ENCODE results near the gene C1orf35. TPM values are rescaled to one million over a fixed set of nuclear protein-coding genes. Genes with fewer than 3 reads are reported as not detected.

C1orf35 gene
- polyA plus RNA-seq, 3 donors = 6.9 to 34.2 (median 10.6) TPM

GRCh38 chr1:228066416-228066815 lies 36.7 kb downstream of the C1orf35 start:
- H3K4me3 ChIP-seq (replicated peaks in 1 of 3; ENCODE audit: low read depth in 2 of 3, low read length in 3 of 3) = no peak overlapping the region
- no peaks in the 10 kb centered on the region for H3K36me3 ChIP-seq (replicated peaks in 1 of 2; ENCODE audit: control insufficient read depth in 1 of 2, insufficient read depth in 2 of 2, low read length in 2 of 2)
- H4K20me1 ChIP-seq (ENCODE audit: insufficient read depth, low read length) = no peaks in the 10 kb centered on the region
- Mint-ChIP-seq H3K4me1 (no peaks in the 10 kb centered on the region), H3K27me3 (ENCODE audit: low read depth in 3 of 3) (peaks cover 24 to 39% (median 26%) of the 10 kb centered on the region in 3 donors), H3K27ac (no peak overlapping the region), H3K36me3 (no peaks in the 10 kb centered on the region), H3K9me3 (no peaks in the 10 kb centered on the region), H3K4me3 (no peak overlapping the region)
- H3K4me2 ChIP-seq (replicated peaks; ENCODE audit: extremely low read depth, low read length, poor library complexity, severe bottlenecking) = no peak overlapping the region
- no peaks in the 10 kb centered on the region for H3K79me2 ChIP-seq (ENCODE audit: insufficient read depth, low read length)
- no peak for TF ChIP-seq CTCF (IDR thresholded peaks at IDR 0.05)
- H3K9me3 ChIP-seq (replicated peaks in 1 of 2; ENCODE audit: control insufficient read depth in 1 of 2, insufficient read depth in 1 of 2, low read length in 2 of 2) = no peaks in the 10 kb centered on the region
- peaks cover 7 to 29% of the 10 kb centered on the region in 2 donors for H3K27me3 ChIP-seq (ENCODE audit: control insufficient read depth in 2 of 2, insufficient read depth in 2 of 2, low read length in 2 of 2)
- intact Hi-C loops (cut with micrococcal nuclease) = no loop called here
- no peak overlapping the region for H2AFZ ChIP-seq (ENCODE audit: insufficient read depth, low read depth, low read length, poor library complexity, severe bottlenecking)
- WGBS (ENCODE audit: insufficient coverage) = 29% methylated on average over 4 of the region's 4 CpGs
- DNase-seq = no peak
- H3K27ac ChIP-seq (ENCODE audit: low read depth in 1 of 2, low read length in 2 of 2) = no peak overlapping the region
- no peaks in the 10 kb centered on the region for H3K4me1 ChIP-seq (ENCODE audit: control insufficient read depth in 1 of 2, insufficient read depth in 2 of 2, low read length in 2 of 2)
- no peak overlapping the region for H3K9ac ChIP-seq (ENCODE audit: insufficient read depth, low read length, poor library complexity, severe bottlenecking)

- no peak overlapping the region for H3K4me3 Mint-ChIP-seq
- peaks cover 8 to 36% of the 10 kb centered on the region in 2 donors for H3K27me3 ChIP-seq (ENCODE audit: control insufficient read depth in 2 of 2, insufficient read depth in 2 of 2, low read length in 2 of 2)
- H3K27ac Mint-ChIP-seq = no peak overlapping the region
These were observed 37.4 kb downstream of the C1orf35 start for GRCh38 chr1:228065543-228066347.

More at GRCh38 chr1:228065543-228066347, 37.4 kb downstream of the C1orf35 start:
- 87% methylated on average over 13 of the region's 15 CpGs for WGBS (ENCODE audit: insufficient coverage)
- Histone ChIP-seq H3K27ac (ENCODE audit: low read depth in 1 of 2, low read length in 2 of 2) (no peak overlapping the region), H3K9me3 (replicated peaks in 1 of 2; ENCODE audit: control insufficient read depth in 1 of 2, insufficient read depth in 1 of 2, low read length in 2 of 2) (peaks cover 0 to under 1% of the 10 kb centered on the region in 2 donors), H3K4me3 (replicated peaks in 1 of 3; ENCODE audit: low read depth in 2 of 3, low read length in 3 of 3) (no peak overlapping the region), H2AFZ (ENCODE audit: insufficient read depth, low read depth, low read length, poor library complexity, severe bottlenecking) (no peak overlapping the region), H3K36me3 (replicated peaks in 1 of 2; ENCODE audit: control insufficient read depth in 1 of 2, insufficient read depth in 2 of 2, low read length in 2 of 2) (no peaks in the 10 kb centered on the region), H3K4me2 (replicated peaks; ENCODE audit: extremely low read depth, low read length, poor library complexity, severe bottlenecking) (no peak overlapping the region), H3K4me1 (ENCODE audit: control insufficient read depth in 1 of 2, insufficient read depth in 2 of 2, low read length in 2 of 2) (peaks cover 0 to 1% of the 10 kb centered on the region in 2 donors), H3K79me2 (ENCODE audit: insufficient read depth, low read length) (no peaks in the 10 kb centered on the region), H3K9ac (ENCODE audit: insufficient read depth, low read length, poor library complexity, severe bottlenecking) (no peak overlapping the region), H4K20me1 (ENCODE audit: insufficient read depth, low read length) (no peaks in the 10 kb centered on the region)
- intact Hi-C loops (cut with micrococcal nuclease) = no loop called here
- H3K36me3 Mint-ChIP-seq = peaks cover 0 to 3% of the 10 kb centered on the region in 2 donors
- peaks cover 26 to 41% (median 33%) of the 10 kb centered on the region in 3 donors for H3K27me3 Mint-ChIP-seq (ENCODE audit: low read depth in 3 of 3)
- H3K9me3 Mint-ChIP-seq = peaks cover 0 to 5% (median under 1%) of the 10 kb centered on the region in 7 donors
- no peak for TF ChIP-seq CTCF (IDR thresholded peaks at IDR 0.05)
- DNase-seq = no peak
- peaks cover 3% of the 10 kb centered on the region for H3K4me1 Mint-ChIP-seq

Measured in CD14-positive monocyte (primary cell).